D721Med (cell line): ENCODE results near the gene TMEM184B.

ENCODE experiments used
- DNase-seq: peaks from one replicate; pipeline ENCODE4 v3.0.0; 2011; ENCODE audit warnings: low spot score; ENCODE audit not compliant: insufficient read length
- FAIRE-seq: peaks from 2 replicates; lab custom pipeline; 2011; peaks lifted over from hg19 to GRCh38; lab: Jason Lieb, UNC
- CTCF ChIP-seq: IDR thresholded peaks from 2 replicates; pipeline ENCODE4 v1.5.1; 2012; ENCODE audit warnings: mild to moderate bottlenecking, control low read depth; ENCODE audit not compliant: insufficient read depth; ENCODE audit errors: missing control alignments

The TMEM184B gene

DNA sequence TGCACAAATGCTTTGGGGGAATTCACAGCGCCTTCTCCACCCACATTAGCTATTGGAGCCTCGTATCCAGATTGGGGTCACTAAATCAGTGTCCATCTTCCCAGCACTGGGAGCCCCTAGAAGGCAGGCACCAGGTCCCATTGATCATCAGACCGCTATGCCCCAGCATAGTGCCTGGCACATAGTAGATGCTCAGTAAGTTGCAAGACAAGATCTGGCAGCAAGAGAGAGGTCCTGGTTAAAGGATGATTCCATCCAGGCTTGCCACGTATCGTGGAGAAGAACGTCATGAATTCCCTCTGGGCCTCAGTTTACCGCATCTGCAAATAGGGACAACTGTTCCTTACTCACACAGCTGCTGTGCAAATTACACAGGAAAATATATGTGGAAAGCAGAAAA, 1.7 kb downstream of the TMEM184B start:
- FAIRE-seq (no peak), DNase-seq (no peak)
- TF ChIP-seq CTCF, result no peak

GRCh38 chr22:38270091-38270992, 2.5 kb downstream of the TMEM184B start:
- FAIRE-seq (no peak), DNase-seq (no peak)
- no peak for TF ChIP-seq CTCF

- FAIRE-seq (no peak), DNase-seq (no peak)
- no peak for TF ChIP-seq CTCF
Observed at GRCh38 chr22:38269466-38269865, 3.3 kb downstream of the TMEM184B start.

- TF ChIP-seq CTCF, result no peak
- no peak for FAIRE-seq
- no peak for DNase-seq
Observed at GRCh38 chr22:38267086-38267485, 5.7 kb downstream of the TMEM184B start.

DNA sequence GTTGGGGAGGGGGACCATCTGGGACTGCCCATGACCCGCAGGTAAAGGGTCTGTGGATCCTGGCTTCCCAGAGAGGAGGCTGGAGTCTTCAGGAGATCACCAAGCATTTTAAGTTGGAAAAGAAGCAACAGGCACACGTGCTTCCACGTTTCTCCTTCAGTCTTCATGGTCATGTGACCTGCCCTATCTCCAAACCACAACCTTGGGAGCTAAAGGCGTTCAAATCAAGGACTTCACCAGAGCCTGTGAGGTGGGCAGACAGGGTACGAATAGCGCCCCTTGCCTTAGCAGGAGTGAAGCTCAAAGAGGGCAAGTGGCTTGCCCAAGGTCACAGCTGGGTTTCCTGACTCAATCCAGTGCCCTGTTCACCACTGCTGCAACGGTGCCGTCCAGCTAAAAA, 6.7 kb downstream of the TMEM184B start:
- no peak for DNase-seq
- TF ChIP-seq CTCF, result no peak
- no peak for FAIRE-seq

DNA sequence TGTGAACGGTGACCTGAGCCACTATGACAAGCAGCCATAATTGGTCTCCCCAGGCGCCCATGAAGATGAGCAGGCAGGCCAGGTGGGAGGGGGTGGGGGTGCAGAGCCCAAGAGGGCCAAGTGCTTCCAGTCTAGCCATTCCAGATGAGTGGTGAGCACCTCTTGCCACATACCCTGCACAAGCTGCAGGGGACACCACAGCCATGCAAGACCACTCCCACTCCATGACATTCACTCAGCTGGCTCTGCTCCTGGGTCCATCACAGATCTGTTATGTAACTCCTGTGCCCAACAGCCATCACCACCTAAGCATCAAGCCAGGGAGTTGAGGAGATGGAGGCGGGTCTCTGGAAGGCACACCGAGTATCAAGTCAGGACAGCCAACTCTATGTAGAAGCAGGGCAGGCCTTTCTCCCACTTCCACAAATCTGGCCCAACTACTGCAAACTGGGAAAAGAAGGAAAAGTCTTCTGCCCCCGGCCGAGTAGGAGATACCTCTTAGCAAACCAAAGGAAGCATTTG, 8.4 kb downstream of the TMEM184B start:
- DNase-seq, result no peak
- FAIRE-seq, result no peak
- TF ChIP-seq CTCF, result no peak
